Measurements from ENCODE around the gene ABCB9.

DNA sequence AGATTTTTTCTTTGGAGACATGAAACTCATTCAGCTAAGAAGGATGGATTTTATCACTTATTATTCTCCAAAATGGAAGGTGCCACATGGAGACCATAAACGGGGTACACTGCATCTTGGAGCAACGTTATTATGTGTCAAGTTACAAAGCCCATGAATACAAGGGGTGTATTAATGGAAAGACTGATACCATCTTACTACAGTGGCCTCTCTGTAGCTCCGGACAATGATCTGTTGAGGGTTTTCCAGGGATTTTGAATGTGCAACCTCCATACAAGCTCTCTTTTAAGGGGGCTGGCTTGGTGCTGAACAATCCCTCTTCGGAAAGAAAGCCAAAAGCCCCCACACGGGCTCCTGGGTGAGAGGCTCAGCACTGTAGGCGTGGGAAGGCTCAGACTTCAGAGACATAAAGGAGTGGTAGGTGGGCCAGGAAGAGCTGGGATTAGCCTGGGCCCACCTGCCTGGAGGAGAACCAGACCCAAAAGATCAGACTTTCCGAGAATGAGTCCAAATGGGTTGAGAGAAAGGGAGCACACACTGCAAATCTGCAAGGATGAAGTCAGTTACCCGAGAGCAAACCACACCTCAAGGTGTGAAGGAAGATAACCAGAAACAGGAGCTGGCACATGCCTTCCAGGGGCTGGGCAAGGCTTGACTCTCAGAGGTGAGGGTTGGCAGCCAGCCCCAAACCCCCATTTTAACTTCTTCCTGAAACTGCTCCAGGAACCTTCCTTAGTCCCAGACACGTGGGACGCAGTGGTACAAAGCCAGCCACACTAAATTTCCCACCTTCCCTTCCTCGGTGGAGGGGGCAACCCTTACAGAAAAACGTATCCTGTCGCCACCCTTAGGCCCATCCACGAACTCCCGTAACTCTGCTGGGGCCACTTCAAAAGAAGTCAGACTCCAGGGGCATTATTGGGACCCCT, 71.8 kb downstream of the ABCB9 start:
- TF ChIP-seq, protein P1, sequence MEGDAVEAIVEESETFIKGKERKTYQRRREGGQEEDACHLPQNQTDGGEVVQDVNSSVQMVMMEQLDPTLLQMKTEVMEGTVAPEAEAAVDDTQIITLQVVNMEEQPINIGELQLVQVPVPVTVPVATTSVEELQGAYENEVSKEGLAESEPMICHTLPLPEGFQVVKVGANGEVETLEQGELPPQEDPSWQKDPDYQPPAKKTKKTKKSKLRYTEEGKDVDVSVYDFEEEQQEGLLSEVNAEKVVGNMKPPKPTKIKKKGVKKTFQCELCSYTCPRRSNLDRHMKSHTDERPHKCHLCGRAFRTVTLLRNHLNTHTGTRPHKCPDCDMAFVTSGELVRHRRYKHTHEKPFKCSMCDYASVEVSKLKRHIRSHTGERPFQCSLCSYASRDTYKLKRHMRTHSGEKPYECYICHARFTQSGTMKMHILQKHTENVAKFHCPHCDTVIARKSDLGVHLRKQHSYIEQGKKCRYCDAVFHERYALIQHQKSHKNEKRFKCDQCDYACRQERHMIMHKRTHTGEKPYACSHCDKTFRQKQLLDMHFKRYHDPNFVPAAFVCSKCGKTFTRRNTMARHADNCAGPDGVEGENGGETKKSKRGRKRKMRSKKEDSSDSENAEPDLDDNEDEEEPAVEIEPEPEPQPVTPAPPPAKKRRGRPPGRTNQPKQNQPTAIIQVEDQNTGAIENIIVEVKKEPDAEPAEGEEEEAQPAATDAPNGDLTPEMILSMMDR (IDR thresholded peaks at IDR 0.05) = no peak
- TF ChIP-seq POLR2A (IDR thresholded peaks at IDR 0.05) = no peak

Measured in uterus (tissue), 2 donors.